GM19468 (cell line): ENCODE results near the gene KAZN.

Experiments
- ATAC-seq: cut with Tn5 transposase; IDR thresholded peaks from one replicate; pipeline ENCODE4 v1.9.1; 2021; ENCODE audit warnings: mild to moderate bottlenecking, moderate library complexity, moderate number of reproducible peaks; ENCODE audit not compliant: unreplicated experiment; ENCODE audit errors: extremely low read depth

Gene KAZN

GRCh38 chr1:14759042-14759818, 160.7 kb downstream of the KAZN start:
- no peak for ATAC-seq

GRCh38 chr1:14759843-14760242, 161.4 kb downstream of the KAZN start:
- no peak for ATAC-seq

- no peak for ATAC-seq
These were observed 162.3 kb downstream of the KAZN start for GRCh38 chr1:14760780-14761179.

- ATAC-seq = no peak
These were observed 163.0 kb downstream of the KAZN start for GRCh38 chr1:14761291-14762153.

GRCh38 chr1:14763977-14764376, 165.5 kb downstream of the KAZN start:
- no peak for ATAC-seq

- no peak for ATAC-seq
These were observed 167.3 kb downstream of the KAZN start for GRCh38 chr1:14765773-14766172.

GRCh38 chr1:14767075-14767474, 168.6 kb downstream of the KAZN start:
- ATAC-seq = no peak

GRCh38 chr1:14768582-14769304, 170.3 kb downstream of the KAZN start:
- ATAC-seq = no peak

GRCh38 chr1:14769486-14770274, 171.2 kb downstream of the KAZN start:
- no peak for ATAC-seq

- no peak for ATAC-seq
These were observed 175.0 kb downstream of the KAZN start for GRCh38 chr1:14773396-14774025.

- no peak for ATAC-seq
These were observed 175.7 kb downstream of the KAZN start for GRCh38 chr1:14774225-14774624.

GRCh38 chr1:14774988-14775387, 176.5 kb downstream of the KAZN start:
- no peak for ATAC-seq

GRCh38 chr1:14775434-14775833, 176.9 kb downstream of the KAZN start:
- no peak for ATAC-seq

- no peak for ATAC-seq
These were observed 179.3 kb downstream of the KAZN start for GRCh38 chr1:14777516-14778506.

GRCh38 chr1:14778541-14778897, 180.0 kb downstream of the KAZN start:
- no peak for ATAC-seq

GRCh38 chr1:14778898-14779865, 180.7 kb downstream of the KAZN start:
- no peak for ATAC-seq

GRCh38 chr1:14780271-14780670, 181.8 kb downstream of the KAZN start:
- ATAC-seq = no peak
